NCI-H2227 (cell line): Measurements from ENCODE around the gene OGFOD1.
A peak's percentile ranks its signal among the peaks of the same experiment; 100 is the strongest.

ENCODE experiments used
- DNase-seq: peaks from one replicate; lab custom pipeline; 2025; ENCODE audit not compliant: unreplicated experiment; lab: John Stamatoyannopoulos, UW

OGFOD1 gene

DNA sequence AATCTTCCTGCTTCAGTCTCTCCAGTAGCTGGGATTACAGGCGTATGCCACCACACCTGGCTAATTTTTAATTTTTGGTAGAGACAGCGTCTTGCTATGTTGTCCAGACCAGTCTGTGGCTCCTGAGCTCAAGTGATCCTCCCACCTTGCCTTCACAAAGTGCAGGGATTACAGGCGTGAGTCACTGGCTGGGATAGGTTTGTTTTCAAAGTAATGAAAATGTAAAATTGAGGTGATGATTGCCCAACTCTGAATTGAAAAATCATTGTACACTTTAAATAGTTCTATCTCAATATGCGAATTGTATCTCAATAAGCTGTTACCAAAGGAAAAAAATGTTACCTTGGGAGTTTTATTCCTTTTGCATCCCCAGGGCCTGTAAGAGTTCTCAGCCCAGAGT is 24.8 kb upstream of the OGFOD1 start:
- no peak for DNase-seq

DNA sequence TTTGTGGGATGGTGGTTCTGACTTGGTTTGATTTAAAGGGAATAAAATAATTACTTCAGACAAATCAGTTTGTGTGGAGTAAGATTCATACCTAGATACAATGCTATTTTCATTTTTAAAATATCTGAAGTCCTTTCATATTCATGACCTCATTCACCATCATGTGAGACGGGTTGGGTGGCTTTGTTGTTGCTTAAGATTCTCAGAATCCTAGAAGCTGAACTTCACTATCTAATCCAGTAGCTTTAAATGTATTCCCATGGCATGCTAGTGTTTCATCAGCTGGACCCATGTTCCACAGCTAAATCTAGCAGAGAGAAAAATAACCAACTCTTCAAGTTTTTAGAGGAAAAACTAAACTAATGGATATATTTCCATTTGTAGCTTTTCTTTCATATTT is 23.3 kb upstream of the OGFOD1 start:
- DNase-seq: no peak

DNA sequence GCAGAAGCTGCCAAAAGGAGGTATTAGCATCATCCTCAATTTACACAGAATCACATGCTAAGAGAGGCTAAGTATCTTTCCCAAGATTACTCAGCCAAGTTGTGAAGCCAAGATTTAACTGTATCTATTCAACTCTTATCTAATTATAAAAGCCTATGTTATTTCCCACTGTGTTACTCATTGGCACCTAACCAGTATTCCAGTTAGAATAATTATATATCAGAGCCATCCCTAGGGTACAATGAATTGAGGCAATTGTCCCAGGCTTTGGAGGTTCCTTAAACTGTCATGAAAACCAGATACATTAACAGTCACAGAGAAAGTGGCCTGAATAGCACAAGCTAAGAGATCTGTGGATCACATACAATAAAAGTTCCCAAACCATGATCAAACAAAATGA is 15.1 kb upstream of the OGFOD1 start:
- no peak for DNase-seq

GRCh38 chr16:56438038-56438437 is 13.3 kb upstream of the OGFOD1 start:
- no peak for DNase-seq

DNA sequence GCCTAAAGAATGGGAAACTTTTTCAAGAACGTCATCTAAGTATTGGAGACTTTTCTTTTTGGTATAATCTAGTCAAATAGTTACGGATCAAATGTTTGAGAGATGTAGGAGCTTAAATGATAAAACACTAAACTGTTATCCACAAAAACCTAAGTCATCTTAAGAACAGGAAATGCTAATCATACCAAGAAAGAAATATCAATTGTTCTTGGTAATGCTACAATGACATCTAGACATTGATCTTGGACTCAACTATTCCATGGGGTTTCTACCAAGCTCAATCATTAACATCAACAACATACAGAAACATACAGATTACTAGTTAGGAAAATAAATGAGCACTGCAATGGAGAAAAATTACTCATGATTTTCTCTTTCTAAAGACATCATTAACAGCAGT is 4.1 kb upstream of the OGFOD1 start:
- no peak for DNase-seq

GRCh38 chr16:56448005-56448404 is 3.3 kb upstream of the OGFOD1 start:
- DNase-seq: no peak

- peak; percentile 7 for DNase-seq
These were observed 924 bp upstream of the OGFOD1 start for GRCh38 chr16:56450275-56450985.

- peak; percentile 21 for DNase-seq
These were observed 667 bp downstream of the OGFOD1 start for GRCh38 chr16:56451753-56452689.

DNA sequence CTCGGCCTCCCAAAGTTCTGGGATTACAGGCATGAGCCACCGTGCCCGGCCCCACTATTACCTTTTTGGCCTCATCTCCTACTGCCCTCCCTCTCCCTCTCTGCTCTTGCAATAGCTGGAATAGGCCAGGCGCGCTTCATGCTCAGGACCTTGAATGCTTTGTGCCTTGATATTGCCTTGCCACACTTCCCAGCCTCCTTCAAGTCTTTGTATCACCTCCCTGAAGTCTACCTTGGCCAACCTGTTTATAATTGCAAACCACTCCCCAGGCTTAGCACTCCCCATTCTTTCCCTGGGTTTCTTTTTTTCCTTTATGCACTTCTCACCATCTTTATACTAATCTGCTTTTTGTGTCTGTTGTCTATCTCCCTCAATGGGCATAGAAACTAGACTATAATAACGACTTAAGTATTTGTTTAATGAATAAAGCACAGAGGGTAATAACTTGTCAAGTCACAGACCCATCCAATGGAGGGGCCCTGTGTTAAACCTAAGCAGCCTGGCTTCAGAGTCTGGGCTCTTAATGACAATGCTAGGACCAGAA is 6.6 kb downstream of the OGFOD1 start:
- DNase-seq: no peak

- DNase-seq: no peak
These were observed 8.7 kb downstream of the OGFOD1 start for GRCh38 chr16:56460101-56460500.

GRCh38 chr16:56462064-56462796 is 10.9 kb downstream of the OGFOD1 start:
- no peak for DNase-seq

DNA sequence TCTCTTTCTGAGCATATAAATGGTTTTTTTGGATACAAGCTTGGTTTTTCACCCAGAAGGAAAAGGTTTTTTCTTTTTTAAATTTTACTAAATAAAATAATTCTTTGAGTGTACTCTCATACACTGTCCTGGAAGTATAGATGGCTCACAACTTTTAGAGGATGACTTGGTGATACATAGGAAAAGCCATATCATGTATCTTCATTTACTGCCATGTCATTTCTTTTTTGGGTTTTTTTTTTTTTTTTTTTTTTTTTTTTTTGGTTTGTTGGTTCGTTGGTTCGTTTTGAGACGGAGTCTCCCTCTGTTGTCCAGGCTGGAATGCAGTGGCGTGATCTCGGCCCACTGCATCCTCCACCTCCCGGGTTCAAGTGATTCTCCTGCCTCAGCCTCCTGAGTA is 11.8 kb downstream of the OGFOD1 start:
- DNase-seq: no peak

GRCh38 chr16:56466344-56466743 is 15.0 kb downstream of the OGFOD1 start:
- DNase-seq: no peak

DNA sequence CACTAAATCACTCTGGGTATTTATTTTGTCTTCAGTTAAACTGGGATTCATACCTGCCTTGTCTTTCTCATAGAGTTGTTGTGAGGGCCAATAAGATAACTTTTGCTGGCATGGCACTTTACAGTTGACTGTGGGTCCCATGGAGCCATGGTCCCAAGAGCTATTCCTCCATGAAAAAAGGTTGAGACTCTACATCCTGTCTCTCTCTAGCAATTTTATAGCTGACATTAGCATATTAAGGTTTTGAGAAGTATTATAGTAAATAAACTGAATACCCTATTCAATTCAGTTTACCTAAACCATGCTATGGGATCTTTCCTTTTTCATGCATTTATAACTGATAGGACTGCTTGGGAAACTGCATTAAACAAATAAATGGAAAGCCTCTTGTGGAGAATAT is 17.4 kb downstream of the OGFOD1 start:
- no peak for DNase-seq

- no peak for DNase-seq
These were observed 18.4 kb downstream of the OGFOD1 start for GRCh38 chr16:56469748-56470147.

DNA sequence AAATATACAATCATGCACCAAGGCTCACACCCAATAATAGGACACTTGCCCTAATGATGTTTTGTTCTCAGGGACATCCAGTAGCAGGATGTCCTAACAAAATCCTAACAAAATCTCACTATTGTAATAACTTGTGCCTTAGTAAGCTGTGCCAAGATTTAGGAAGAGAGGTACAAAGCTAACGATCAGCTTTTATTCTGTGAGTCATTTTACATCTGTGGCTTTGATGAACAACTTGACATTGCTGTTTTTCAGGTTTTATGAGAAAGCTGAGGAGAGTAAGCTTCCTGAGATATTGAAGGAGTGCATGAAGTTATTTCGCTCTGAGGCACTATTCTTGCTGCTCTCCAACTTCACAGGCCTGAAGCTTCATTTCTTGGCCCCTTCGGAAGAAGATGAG is 18.9 kb downstream of the OGFOD1 start:
- DNase-seq: no peak

GRCh38 chr16:56470666-56471065 is 19.3 kb downstream of the OGFOD1 start:
- DNase-seq: no peak

GRCh38 chr16:56475201-56475600 is 23.8 kb downstream of the OGFOD1 start:
- peak; percentile 27 for DNase-seq

GRCh38 chr16:56477096-56477878 is 25.9 kb downstream of the OGFOD1 start:
- DNase-seq: peak; percentile 18

DNA sequence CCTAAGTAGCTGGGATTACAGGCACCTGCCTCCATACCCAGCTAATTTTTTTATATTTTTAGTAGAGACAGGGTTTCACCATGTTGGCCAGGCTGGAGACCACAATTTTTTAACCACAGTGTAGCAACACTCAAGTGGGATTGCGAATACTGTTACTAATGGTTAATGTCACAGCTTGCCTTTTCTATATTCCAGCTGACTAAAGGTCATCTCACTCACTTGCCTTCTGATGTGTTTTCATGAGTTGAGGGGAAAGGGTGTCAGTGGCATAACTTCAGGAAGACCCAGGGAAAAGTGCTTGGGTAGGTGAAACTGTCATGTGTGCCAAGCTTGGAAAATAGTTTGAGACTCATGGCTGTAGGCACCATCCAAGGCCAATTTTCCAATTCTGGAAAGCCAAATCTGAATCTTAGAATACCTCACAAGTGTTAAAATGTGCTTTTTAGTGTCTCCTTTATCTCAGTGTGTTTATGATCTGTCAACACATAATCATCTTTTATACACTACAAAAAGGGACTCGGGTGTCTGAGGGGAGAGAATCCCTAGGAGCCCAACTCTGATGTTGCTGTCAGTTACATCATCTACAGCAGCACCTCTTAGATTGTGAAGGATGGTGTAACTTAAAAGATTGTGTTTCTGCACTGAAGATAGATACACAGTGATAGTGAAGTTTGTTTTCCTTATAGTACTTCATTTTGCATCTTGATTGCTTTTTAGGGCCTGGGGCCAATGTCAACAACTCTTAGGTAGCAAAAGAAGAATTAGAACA is 27.1 kb downstream of the OGFOD1 start:
- DNase-seq: no peak
